CD4-positive, alpha-beta T cell (primary cell): ENCODE data around the gene DDX54. TPM values are rescaled to one million over a fixed set of nuclear protein-coding genes. Genes with fewer than 3 reads are reported as not detected.
A peak's percentile ranks its signal among the peaks of the same experiment; 100 is the strongest.

Source experiments
- ATAC-seq: fragments of 200-7000 bp; cut with Tn5 transposase; one replicate; pipeline ENCODE4 v1.10.0; 2022; ENCODE audit warnings: mild to moderate bottlenecking; ENCODE audit not compliant: poor library complexity
- CTCF ChIA-PET: fragments of 350-600 bp; sonication (Branson Sonifier 250); formaldehyde crosslinking; loops from one replicate; lab custom pipeline; 2021; ENCODE audit warnings: antibody characterized with exemption, inconsistent platforms; lab: Charles Lee
- POLR2A ChIA-PET: fragments of 350-600 bp; sonication (Branson Sonifier 250); formaldehyde crosslinking; loops from one replicate; lab custom pipeline; 2021; ENCODE audit warnings: antibody characterized with exemption, inconsistent platforms; lab: Charles Lee
- DNase-seq, 14 experiments: peaks; one replicate each; pipeline ENCODE4 v3.0.0-alpha.2; 2013 to 2020; ENCODE audit warnings: mixed read lengths in 2 of 14
- H3K27ac ChIP-seq, 2 donors: one replicate each; pipeline versions ENCODE4 v1.5.1 to v1.7.0; 2013; ENCODE audit warnings: low read length in 2 of 2, low read depth in 1 of 2, mild to moderate bottlenecking in 1 of 2
- H3K27me3 ChIP-seq, 2 experiments: 1 replicate in 1 of 2; 2 replicates in 1 of 2; pipeline versions ENCODE4 v1.6.1 to v1.7.0; 2013; ENCODE audit warnings: low read length in 2 of 2, control low read depth in 1 of 2, mild to moderate bottlenecking in 1 of 2, moderate library complexity in 1 of 2; ENCODE audit not compliant: insufficient read depth in 2 of 2, control insufficient read depth in 1 of 2
- H3K36me3 ChIP-seq: one replicate; pipeline ENCODE4 v1.6.1; 2013; ENCODE audit warnings: low read length, control low read depth; ENCODE audit not compliant: insufficient read depth
- H3K4me1 ChIP-seq: one replicate; pipeline ENCODE4 v1.6.1; 2013; ENCODE audit warnings: low read length, control low read depth; ENCODE audit not compliant: insufficient read depth
- H3K4me3 ChIP-seq: one replicate; pipeline ENCODE4 v1.5.1; 2013; ENCODE audit warnings: mild to moderate bottlenecking, low read length, moderate library complexity
- H3K9me3 ChIP-seq, 2 experiments: 1 replicate in 1 of 2; 2 replicates in 1 of 2; pipeline versions ENCODE4 v1.6.1 to v1.7.0; 2013; ENCODE audit warnings: low read length in 2 of 2, mild to moderate bottlenecking in 2 of 2, control low read depth in 1 of 2, moderate library complexity in 1 of 2; ENCODE audit not compliant: control insufficient read depth in 1 of 2, insufficient read depth in 1 of 2
- H3K27ac Mint-ChIP-seq: one replicate; pipeline ENCODE4 v1.8.0; 2020; ENCODE audit warnings: mixed read lengths
- H3K27me3 Mint-ChIP-seq: one replicate; pipeline ENCODE4 v1.8.0; 2021; ENCODE audit warnings: mixed read lengths
- H3K36me3 Mint-ChIP-seq: one replicate; pipeline ENCODE4 v1.8.0; 2021; ENCODE audit warnings: low read depth, mixed read lengths
- H3K4me1 Mint-ChIP-seq: one replicate; pipeline ENCODE4 v1.8.0; 2021; ENCODE audit warnings: low read depth, mixed read lengths
- H3K4me3 Mint-ChIP-seq: one replicate; pipeline ENCODE4 v1.8.0; 2020; ENCODE audit warnings: mild to moderate bottlenecking, mixed read lengths
- H3K9me3 Mint-ChIP-seq: one replicate; pipeline ENCODE4 v1.8.0; 2020; ENCODE audit warnings: mixed read lengths
- CTCF ChIP-seq: fragments of 200-600 bp; IDR thresholded peaks from one replicate; pipeline ENCODE4 v1.8.0; 2022; ENCODE audit warnings: antibody characterized with exemption, mild to moderate bottlenecking
- intact Hi-C, 2 experiments: fragments of 100-400 bp; cut with DNase I in 1 of 2; cut with micrococcal nuclease in 1 of 2; formaldehyde crosslinking; loops; one replicate each; pipeline versions ENCODE4 v1.15.1 to v1.9.0; 2023 to 2025; cut with DNase I, micrococcal nuclease
- total RNA-seq, 174 experiments: library from RNA in 2 of 174; stranded (reverse) in 2 of 174; gene quantifications; one replicate each; pipeline ENCODE4 v1.2.3 and lab custom pipeline; 2021 to 2026

Gene DDX54
- total RNA-seq, 2 experiments from 2014 or later = 56.8 to 61.1 TPM

GRCh38 chr12:113133036-113133435 is 52.2 kb downstream of the DDX54 start:
- Mint-ChIP-seq H3K27me3 (no peaks in the 10 kb centered on the region), H3K27ac (no peak overlapping the region), H3K4me3 (peak overlapping the region; percentile 20), H3K9me3 (no peaks in the 10 kb centered on the region), H3K36me3 (no peaks in the 10 kb centered on the region), H3K4me1 (peaks cover 19% of the 10 kb centered on the region)
- no peak for TF ChIP-seq CTCF
- no peak overlapping the region for H3K27ac ChIP-seq
- ChIA-PET POLR2A (no interaction called here), CTCF (interaction anchor here (1.8 kb wide), 1 partner anchor 41 kb away, joined by 4 read pairs; no protein-coding TSS in a partner anchor)
- H3K4me3 ChIP-seq = no peak overlapping the region
- H3K36me3 ChIP-seq = no peaks in the 10 kb centered on the region
- H3K27me3 ChIP-seq = no peaks in the 10 kb centered on the region
- intact Hi-C loops = no loop called here
- ATAC-seq (no peak), DNase-seq (no peak)
- H3K9me3 ChIP-seq = no peaks in the 10 kb centered on the region
- H3K4me1 ChIP-seq = peaks cover 26% of the 10 kb centered on the region

GRCh38 chr12:113131556-113131955 is 53.7 kb downstream of the DDX54 start:
- TF ChIP-seq CTCF = no peak
- ATAC-seq (no peak), DNase-seq (no peak)
- Histone ChIP-seq H3K4me3 (no peak overlapping the region), H3K36me3 (no peaks in the 10 kb centered on the region), H3K4me1 (peaks cover 25% of the 10 kb centered on the region), H3K27ac (no peak overlapping the region), H3K27me3 (no peaks in the 10 kb centered on the region), H3K9me3 (no peaks in the 10 kb centered on the region)
- Mint-ChIP-seq H3K27me3 (no peaks in the 10 kb centered on the region), H3K36me3 (no peaks in the 10 kb centered on the region), H3K4me1 (peaks cover 15% of the 10 kb centered on the region), H3K27ac (no peak overlapping the region), H3K4me3 (no peak overlapping the region), H3K9me3 (no peaks in the 10 kb centered on the region)
- ChIA-PET CTCF (no interaction called here), POLR2A (no interaction called here)
- intact Hi-C loops = no loop called here

GRCh38 chr12:113130457-113131135 is 54.7 kb downstream of the DDX54 start:
- Histone ChIP-seq H3K4me1 (peaks cover 16% of the 10 kb centered on the region), H3K36me3 (no peaks in the 10 kb centered on the region), H3K27me3 (no peaks in the 10 kb centered on the region), H3K4me3 (no peak overlapping the region), H3K27ac (no peak overlapping the region), H3K9me3 (no peaks in the 10 kb centered on the region)
- H3K4me1 Mint-ChIP-seq = peaks cover 5% of the 10 kb centered on the region
- H3K36me3 Mint-ChIP-seq = no peaks in the 10 kb centered on the region
- H3K27ac Mint-ChIP-seq = no peak overlapping the region
- no peak for TF ChIP-seq CTCF
- ChIA-PET CTCF (no interaction called here), POLR2A (no interaction called here)
- H3K9me3 Mint-ChIP-seq = no peaks in the 10 kb centered on the region
- no peak overlapping the region for H3K4me3 Mint-ChIP-seq
- DNase-seq (no peak), ATAC-seq (no peak)
- intact Hi-C loops = no loop called here
- no peaks in the 10 kb centered on the region for H3K27me3 Mint-ChIP-seq
